ENCODE data around the gene CFAP52.

Gene CFAP52

DNA sequence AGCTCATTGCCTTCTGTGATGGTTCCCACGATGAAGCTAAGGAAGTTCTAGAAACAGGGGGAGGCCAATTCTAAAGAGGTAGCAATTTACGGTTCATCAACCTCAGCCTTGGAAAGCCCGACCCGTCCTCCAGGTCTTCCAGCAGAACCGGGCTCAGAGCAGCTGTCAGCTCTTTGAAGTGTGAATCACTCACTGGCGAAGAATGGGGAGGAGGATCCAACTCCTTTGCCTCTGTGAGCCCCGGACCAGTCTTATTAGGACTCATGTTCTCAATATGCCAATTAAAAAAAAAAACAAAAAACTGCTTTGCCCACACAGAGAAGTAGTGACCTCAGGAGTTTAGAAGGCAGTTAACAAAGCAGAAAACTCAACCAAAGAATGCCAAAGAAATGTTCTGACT lies 32.2 kb upstream of the CFAP52 start:
- Histone ChIP-seq H2AFZ (ENCODE audit: low read depth, low read length) (no peak overlapping the region), H3K4me1 (ENCODE audit: insufficient read depth, low read length) (no peaks in the 10 kb centered on the region), H3K4me2 (ENCODE audit: insufficient read depth, low read length) (no peak overlapping the region), H3K9me3 (ENCODE audit: insufficient read depth, low read length, severe bottlenecking) (no peaks in the 10 kb centered on the region), H3K27me3 (ENCODE audit: insufficient read depth, low read length, poor library complexity) (no peaks in the 10 kb centered on the region), H3K36me3 (ENCODE audit: insufficient read depth, low read length) (no peaks in the 10 kb centered on the region), H3K79me2 (ENCODE audit: insufficient read depth, low read length) (no peaks in the 10 kb centered on the region), H3K9ac (ENCODE audit: low read depth, low read length) (no peak overlapping the region), H3K27ac (ENCODE audit: low read length) (no peak overlapping the region), H3K4me3 (ENCODE audit: low read depth in 1 of 2, low read length in 2 of 2) (no peak overlapping the region), H4K20me1 (ENCODE audit: insufficient read depth, low read length) (no peaks in the 10 kb centered on the region)
- no peak for ATAC-seq (ENCODE audit: insufficient read depth, low read depth)
- TF ChIP-seq EZH2 (IDR thresholded peaks at IDR 0.05; ENCODE audit: borderline replicate concordance, low read depth, low read length, severe bottlenecking): no peak
- TF ChIP-seq, protein P1, sequence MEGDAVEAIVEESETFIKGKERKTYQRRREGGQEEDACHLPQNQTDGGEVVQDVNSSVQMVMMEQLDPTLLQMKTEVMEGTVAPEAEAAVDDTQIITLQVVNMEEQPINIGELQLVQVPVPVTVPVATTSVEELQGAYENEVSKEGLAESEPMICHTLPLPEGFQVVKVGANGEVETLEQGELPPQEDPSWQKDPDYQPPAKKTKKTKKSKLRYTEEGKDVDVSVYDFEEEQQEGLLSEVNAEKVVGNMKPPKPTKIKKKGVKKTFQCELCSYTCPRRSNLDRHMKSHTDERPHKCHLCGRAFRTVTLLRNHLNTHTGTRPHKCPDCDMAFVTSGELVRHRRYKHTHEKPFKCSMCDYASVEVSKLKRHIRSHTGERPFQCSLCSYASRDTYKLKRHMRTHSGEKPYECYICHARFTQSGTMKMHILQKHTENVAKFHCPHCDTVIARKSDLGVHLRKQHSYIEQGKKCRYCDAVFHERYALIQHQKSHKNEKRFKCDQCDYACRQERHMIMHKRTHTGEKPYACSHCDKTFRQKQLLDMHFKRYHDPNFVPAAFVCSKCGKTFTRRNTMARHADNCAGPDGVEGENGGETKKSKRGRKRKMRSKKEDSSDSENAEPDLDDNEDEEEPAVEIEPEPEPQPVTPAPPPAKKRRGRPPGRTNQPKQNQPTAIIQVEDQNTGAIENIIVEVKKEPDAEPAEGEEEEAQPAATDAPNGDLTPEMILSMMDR (IDR thresholded peaks at IDR 0.05; ENCODE audit: borderline replicate concordance, extremely low read depth, low read length, poor library complexity, severe bottlenecking): no peak
- DNase-seq: no peak

DNA sequence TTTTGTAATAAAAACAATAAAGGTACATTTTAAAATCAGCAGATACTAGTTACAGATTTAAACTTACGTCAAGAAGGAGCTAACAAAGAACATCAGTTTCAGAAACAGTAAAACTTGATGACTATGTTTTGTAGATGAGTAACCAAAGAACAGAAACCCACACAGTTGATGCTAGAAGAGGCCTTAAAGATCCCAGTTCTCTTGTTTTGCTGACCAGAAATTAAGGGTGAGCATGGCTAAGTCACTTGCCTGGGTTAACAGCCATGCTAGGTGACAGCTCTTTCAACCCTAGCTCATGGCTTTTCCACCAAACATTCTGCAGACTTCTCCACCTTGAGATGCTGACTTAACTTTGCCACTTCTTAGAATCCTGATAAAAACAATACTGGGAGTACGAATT lies 27.2 kb upstream of the CFAP52 start:
- Histone ChIP-seq H3K27ac (ENCODE audit: low read length) (no peak overlapping the region), H3K27me3 (ENCODE audit: insufficient read depth, low read length, poor library complexity) (no peaks in the 10 kb centered on the region), H2AFZ (ENCODE audit: low read depth, low read length) (no peak overlapping the region), H3K4me2 (ENCODE audit: insufficient read depth, low read length) (no peak overlapping the region), H3K4me1 (ENCODE audit: insufficient read depth, low read length) (no peaks in the 10 kb centered on the region), H3K4me3 (ENCODE audit: low read depth in 1 of 2, low read length in 2 of 2) (no peak overlapping the region), H4K20me1 (ENCODE audit: insufficient read depth, low read length) (no peaks in the 10 kb centered on the region), H3K9me3 (ENCODE audit: insufficient read depth, low read length, severe bottlenecking) (no peaks in the 10 kb centered on the region), H3K36me3 (ENCODE audit: insufficient read depth, low read length) (no peaks in the 10 kb centered on the region), H3K9ac (ENCODE audit: low read depth, low read length) (no peak overlapping the region), H3K79me2 (ENCODE audit: insufficient read depth, low read length) (no peaks in the 10 kb centered on the region)
- ATAC-seq (ENCODE audit: insufficient read depth, low read depth) (no peak), DNase-seq (no peak)
- TF ChIP-seq, protein P1 (IDR thresholded peaks at IDR 0.05; ENCODE audit: borderline replicate concordance, extremely low read depth, low read length, poor library complexity, severe bottlenecking): no peak
- no peak for TF ChIP-seq EZH2 (IDR thresholded peaks at IDR 0.05; ENCODE audit: borderline replicate concordance, low read depth, low read length, severe bottlenecking)

DNA sequence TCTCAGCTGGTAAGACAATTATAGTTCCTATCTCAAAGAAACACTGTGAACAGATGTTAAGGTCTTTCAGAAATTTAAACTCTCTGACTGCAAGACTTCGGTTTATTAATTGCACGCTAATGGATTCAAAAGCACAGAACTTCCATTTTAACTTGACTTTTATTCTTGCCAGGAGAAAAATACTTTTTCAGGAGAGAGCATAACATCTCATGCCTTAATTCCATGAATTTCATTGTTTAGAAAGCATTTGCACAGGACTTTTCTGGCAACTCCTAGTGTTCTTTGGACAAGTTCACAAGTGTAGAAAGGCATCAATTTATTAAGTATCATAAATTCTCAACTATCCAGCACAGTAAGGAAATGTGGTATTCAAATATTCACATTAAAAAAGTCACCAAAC lies 23.3 kb upstream of the CFAP52 start:
- H3K79me2 ChIP-seq (ENCODE audit: insufficient read depth, low read length): no peaks in the 10 kb centered on the region
- H4K20me1 ChIP-seq (ENCODE audit: insufficient read depth, low read length): peaks cover 6% of the 10 kb centered on the region; the same call in 1 of the 2 replicates
- H3K4me3 ChIP-seq (ENCODE audit: low read depth in 1 of 2, low read length in 2 of 2): no peak overlapping the region
- H2AFZ ChIP-seq (ENCODE audit: low read depth, low read length): no peak overlapping the region
- TF ChIP-seq EZH2 (IDR thresholded peaks at IDR 0.05; ENCODE audit: borderline replicate concordance, low read depth, low read length, severe bottlenecking): no peak
- TF ChIP-seq, protein P1 (IDR thresholded peaks at IDR 0.05; ENCODE audit: borderline replicate concordance, extremely low read depth, low read length, poor library complexity, severe bottlenecking): no peak
- H3K9me3 ChIP-seq (ENCODE audit: insufficient read depth, low read length, severe bottlenecking): no peaks in the 10 kb centered on the region
- no peak overlapping the region for H3K9ac ChIP-seq (ENCODE audit: low read depth, low read length)
- ATAC-seq (ENCODE audit: insufficient read depth, low read depth) (no peak), DNase-seq (no peak)
- H3K27me3 ChIP-seq (ENCODE audit: insufficient read depth, low read length, poor library complexity): no peaks in the 10 kb centered on the region
- H3K4me1 ChIP-seq (ENCODE audit: insufficient read depth, low read length): no peaks in the 10 kb centered on the region
- no peaks in the 10 kb centered on the region for H3K36me3 ChIP-seq (ENCODE audit: insufficient read depth, low read length)
- no peak overlapping the region for H3K4me2 ChIP-seq (ENCODE audit: insufficient read depth, low read length)
- no peak overlapping the region for H3K27ac ChIP-seq (ENCODE audit: low read length)

DNA sequence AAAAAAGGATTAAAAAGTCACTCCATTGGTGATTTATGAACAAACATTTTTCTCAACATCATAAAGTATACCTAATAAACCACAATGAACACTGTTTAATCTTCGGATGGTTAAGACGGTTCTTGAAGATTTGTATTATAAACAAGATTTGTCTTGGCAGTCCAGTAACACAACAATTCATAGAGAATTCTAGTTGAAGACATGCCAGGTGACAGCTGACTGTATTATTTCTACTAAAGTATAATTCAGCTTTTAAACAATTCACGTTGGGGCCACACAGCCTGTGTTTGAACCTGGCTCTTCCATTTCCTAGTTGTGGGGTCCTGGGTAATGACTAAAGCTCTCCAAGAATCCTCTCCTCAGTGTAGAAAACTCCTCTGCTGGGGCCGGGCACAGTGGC lies 22.8 kb upstream of the CFAP52 start:
- H3K27me3 ChIP-seq (ENCODE audit: insufficient read depth, low read length, poor library complexity): no peaks in the 10 kb centered on the region
- no peak overlapping the region for H3K27ac ChIP-seq (ENCODE audit: low read length)
- no peak overlapping the region for H3K9ac ChIP-seq (ENCODE audit: low read depth, low read length)
- H3K79me2 ChIP-seq (ENCODE audit: insufficient read depth, low read length): no peaks in the 10 kb centered on the region
- no peaks in the 10 kb centered on the region for H3K4me1 ChIP-seq (ENCODE audit: insufficient read depth, low read length)
- TF ChIP-seq, protein P1 (IDR thresholded peaks at IDR 0.05; ENCODE audit: borderline replicate concordance, extremely low read depth, low read length, poor library complexity, severe bottlenecking): no peak
- no peak for TF ChIP-seq EZH2 (IDR thresholded peaks at IDR 0.05; ENCODE audit: borderline replicate concordance, low read depth, low read length, severe bottlenecking)
- ATAC-seq (ENCODE audit: insufficient read depth, low read depth) (no peak), DNase-seq (no peak)
- H2AFZ ChIP-seq (ENCODE audit: low read depth, low read length): no peak overlapping the region
- H3K4me2 ChIP-seq (ENCODE audit: insufficient read depth, low read length): no peak overlapping the region
- H4K20me1 ChIP-seq (ENCODE audit: insufficient read depth, low read length): peaks cover 8% of the 10 kb centered on the region; the same call in 1 of the 2 replicates
- H3K4me3 ChIP-seq (ENCODE audit: low read depth in 1 of 2, low read length in 2 of 2): no peak overlapping the region
- no peaks in the 10 kb centered on the region for H3K36me3 ChIP-seq (ENCODE audit: insufficient read depth, low read length)
- H3K9me3 ChIP-seq (ENCODE audit: insufficient read depth, low read length, severe bottlenecking): no peaks in the 10 kb centered on the region
